HG03432 (cell line): ENCODE data around the gene RNF183.
"Not testable (repeated sequence)": the region's sequence is repeated elsewhere in the genome, so short reads cannot be mapped to it uniquely, and the experiment has no call there.

Experiments used
- ATAC-seq: cut with Tn5 transposase; IDR thresholded peaks from one replicate; pipeline ENCODE4 v1.9.1; 2021; ENCODE audit warnings: mild to moderate bottlenecking, moderate library complexity; ENCODE audit not compliant: unreplicated experiment

RNF183 gene

DNA sequence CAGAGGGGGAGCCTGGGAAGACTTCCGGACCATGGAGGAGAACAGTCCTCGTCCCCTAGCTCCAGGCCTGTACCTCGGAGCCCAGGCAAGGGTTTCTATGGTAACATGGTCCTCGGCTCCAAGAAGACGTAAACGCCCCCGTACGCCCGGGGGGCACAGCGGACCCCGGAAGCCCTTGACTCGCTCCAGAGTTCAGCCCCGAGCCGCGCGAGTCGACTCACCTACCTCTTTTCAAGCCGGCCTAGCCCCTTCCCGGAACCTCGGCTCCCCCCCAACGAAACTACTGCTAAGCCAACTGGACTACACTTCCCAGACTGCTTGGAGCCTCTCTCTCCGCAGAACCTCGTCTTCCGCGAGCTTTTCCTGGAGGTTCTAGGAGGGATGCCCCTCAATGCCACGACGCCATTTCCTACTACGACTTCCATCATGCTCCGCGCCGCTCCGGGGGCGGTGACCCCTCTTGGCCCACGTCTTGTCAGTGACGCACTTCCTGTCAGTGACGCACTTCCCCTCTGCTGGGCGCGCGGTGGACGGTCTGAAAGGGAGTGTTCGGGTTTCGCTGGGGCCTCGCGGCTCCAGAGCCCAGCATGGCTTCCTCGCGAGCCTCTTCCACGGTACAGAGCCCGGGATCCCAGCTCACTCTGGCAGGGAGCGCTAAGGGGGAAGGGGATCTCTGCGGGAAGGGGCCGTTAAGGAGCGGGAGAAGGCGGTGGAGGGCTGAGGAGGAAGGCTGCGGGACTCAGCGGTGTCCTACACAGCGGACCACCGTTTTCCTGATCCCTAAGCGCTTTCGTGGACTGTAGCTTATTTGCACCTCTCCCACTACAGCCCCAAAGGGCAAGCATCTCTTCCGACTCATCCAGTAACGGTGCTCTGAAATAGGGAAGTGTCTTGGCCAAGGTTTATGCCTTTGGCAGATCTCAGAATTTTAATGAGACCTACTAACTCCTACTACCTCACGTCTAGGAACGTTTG lies 27.7 kb downstream of the RNF183 start, which contains the start of the genes CDC26 and PRPF4:
Gene CDC26, minus strand, starts transcription at position 416 of the 975 bp plus-strand sequence. CDS start 3,065 bp downstream, outside the sequence.
Gene PRPF4, plus strand, starts transcription at position 502 of the 975 bp plus-strand sequence. Its CDS starts 86 bp downstream, at position 588.
- peak; percentile 98 for ATAC-seq

GRCh38 chr9:113274474-113275156 lies 28.6 kb downstream of the RNF183 start:
- peak; percentile 22 for ATAC-seq

DNA sequence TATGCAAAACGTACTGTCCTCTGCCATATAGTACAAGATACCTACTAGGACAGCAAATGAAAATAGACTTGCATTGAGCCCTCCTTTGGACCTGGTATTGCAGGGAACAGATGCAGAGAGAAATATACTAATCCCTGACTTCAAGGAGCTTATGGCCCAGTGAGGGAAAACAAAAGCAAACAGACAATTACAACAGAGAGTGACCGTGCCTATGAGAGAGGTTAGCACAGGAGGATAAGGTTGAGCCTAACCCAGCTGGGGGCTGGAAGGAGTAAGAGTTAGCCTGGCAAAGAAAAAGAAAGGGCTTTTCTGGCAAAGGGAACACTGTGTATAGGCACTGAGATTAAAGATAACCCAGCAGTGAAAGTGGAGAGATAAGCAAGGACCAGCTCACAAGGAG lies 33.3 kb downstream of the RNF183 start:
- no peak for ATAC-seq

- no peak for ATAC-seq
Measured at GRCh38 chr9:113269355-113269754, 33.8 kb downstream of the RNF183 start.

DNA sequence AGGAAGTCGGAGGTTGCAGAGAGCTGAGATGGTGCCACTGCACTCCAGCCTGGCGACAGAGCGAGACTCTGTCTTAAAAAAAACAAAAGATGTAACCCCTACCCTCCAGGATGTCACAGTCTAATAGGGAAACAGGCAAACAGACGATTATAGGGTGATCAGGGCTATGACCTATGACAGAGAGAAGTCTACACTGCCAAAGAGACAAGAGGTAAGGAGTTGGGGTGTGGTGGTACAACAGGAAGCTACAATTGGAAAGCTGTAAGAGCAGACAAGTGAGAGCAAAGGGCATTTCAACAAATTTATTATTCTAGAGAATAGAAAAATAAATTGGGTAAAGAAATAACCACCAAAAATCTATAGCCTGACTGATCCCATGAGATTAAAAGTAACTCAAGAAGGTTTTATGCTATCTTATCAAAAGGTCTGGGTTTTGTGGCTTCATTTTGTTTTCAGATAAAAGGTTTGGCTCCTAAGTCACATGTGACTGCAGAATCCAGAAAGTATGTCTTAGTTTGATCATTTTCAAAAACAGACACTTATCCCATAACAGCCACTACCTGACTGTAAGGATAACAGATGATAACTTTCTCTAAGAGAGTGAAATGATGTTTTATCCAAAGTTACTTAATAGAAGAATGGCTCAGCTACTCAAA lies 35.1 kb downstream of the RNF183 start:
- ATAC-seq: no peak

DNA sequence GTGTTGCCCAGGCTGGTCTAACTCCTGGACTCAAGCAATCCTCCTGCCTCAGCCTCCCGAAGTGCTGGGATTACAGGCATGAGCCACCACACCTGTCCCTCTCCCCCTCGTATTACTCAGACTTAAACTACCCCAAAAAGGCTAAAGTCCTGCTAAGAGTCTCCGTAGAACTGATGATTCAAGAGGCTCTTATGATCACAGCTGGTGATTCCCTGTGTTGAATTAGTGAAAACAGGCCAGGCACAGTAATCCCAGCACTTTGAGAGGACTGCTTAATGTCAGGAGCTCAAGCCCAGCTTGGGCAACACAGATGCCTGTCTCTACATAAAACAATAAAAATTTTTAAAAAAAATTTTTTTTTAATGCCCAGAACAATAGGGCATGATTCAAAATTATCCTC lies 37.0 kb downstream of the RNF183 start:
- ATAC-seq: no peak

- ATAC-seq: no peak
Measured at GRCh38 chr9:113261917-113262671, 41.1 kb downstream of the RNF183 start.

DNA sequence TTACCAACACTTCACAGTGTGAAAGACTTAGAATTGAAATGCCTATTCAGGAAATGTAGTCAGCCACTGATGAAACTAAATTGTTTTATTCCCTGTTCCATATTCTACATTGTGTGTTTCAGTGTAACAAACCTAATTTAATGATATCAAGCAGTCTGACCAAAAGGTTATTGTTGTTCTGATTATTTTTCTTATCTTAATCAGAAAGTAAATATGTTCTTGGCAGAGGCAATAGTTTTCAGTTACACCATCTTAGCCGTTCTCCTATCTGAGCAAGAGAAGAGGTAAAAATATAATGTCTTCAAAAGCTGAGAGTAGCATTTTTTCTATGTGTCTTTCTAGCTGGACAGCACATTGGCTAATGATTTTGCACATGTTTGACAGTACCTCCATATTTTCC lies 44.9 kb downstream of the RNF183 start:
- ATAC-seq: no peak

DNA sequence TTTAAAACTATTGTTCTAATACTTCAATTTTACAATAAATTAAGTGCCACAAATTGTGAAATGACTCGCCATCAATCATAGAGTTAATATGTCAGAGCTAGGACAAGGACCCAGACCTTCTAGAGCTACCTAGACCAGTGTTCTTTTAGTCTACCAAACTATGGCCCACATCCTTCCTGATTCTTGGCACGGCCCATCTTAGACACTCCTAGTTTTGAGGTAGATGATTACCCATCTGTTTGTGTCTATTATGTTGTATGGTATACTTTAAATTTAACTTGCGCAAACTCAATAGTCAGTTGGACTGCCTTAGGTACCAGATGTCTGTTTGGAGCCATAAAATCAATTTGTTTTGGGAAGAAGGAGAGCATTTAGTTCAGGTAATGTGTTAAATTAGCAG lies 45.3 kb downstream of the RNF183 start:
- ATAC-seq: no peak

GRCh38 chr9:113255438-113255837 lies 47.7 kb downstream of the RNF183 start:
- ATAC-seq: no peak

DNA sequence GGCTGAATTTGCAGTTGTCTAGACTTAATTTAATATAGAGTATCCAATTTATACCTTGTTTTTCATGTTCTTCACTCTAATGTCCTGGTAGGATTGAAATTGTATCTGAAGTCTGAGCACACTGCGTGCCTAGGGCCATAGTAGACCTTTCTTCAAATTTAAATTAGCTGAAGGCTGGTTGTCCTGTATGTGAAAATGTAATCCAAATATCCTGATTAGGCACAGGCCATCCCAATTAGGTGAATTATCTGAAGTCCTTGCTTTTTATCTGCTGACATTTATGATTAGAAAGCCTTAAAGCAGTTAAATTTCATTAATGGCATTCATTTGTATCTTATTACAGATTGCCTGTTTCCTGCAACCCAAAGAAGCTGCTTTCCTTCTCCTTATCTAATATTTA lies 48.2 kb downstream of the RNF183 start:
- no peak for ATAC-seq

GRCh38 chr9:113250807-113251206 lies 52.4 kb downstream of the RNF183 start:
- no peak for ATAC-seq

DNA sequence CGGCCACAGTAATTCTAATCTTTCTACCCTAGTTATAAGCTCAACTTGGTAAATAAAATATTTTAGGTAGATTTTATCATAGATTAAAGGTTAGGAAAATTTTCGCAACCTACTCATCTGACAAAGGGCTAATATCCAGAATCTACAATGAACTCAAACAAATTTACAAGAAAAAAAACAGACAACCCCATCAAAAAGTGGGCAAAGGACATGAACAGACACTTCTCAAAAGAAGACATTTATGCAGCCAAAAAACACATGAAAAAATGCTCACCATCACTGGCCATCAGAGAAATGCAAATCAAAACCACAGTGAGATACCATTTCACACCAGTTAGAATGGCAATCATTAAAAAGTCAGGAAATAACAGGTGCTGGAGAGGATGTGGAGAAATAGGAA lies 53.5 kb downstream of the RNF183 start:
- not testable (repeated sequence) for ATAC-seq

DNA sequence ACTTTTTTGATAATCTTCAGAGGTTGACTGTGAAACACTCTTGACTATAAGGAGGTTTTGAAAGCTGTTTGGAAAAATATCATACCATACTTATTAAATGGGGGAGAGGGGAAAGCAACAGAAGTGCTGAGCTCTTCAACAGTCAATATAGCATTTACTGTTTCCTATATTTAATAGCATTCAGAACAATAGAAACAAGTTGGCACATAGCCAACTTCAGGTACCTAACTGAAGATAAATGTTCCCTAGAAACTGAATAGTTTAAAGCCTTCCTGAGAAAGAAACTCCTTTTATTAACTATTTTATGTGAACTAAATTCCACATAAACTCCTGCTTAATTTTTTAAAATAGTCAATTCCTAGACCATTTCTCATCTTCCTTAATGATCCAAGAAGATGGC lies 55.5 kb downstream of the RNF183 start:
- ATAC-seq: no peak
